HEK293T (cell line): ENCODE data around the gene BCAR3.

ENCODE experiments used
- CTCF ChIA-PET: fragments of 350-600 bp; formaldehyde crosslinking; extraction: SDS; loops from one replicate; lab custom pipeline; 2021; ENCODE audit warnings: antibody characterized with exemption, inconsistent platforms; lab: Yijun Ruan, JAX
- POLR2A ChIA-PET: fragments of 350-600 bp; formaldehyde crosslinking; extraction: SDS; loops from one replicate; lab custom pipeline; 2020; ENCODE audit warnings: antibody characterized with exemption, inconsistent platforms; lab: Yijun Ruan, JAX
- DNase-seq: peaks from one replicate; pipeline ENCODE4 v3.0.0; 2012; ENCODE audit warnings: mixed read lengths; ENCODE audit errors: extremely low spot score
- ARNT ChIP-seq: fragments of 450-650 bp; IDR thresholded peaks from 2 replicates; pipeline ENCODE4 v1.6.1; 2017; ENCODE audit warnings: mild to moderate bottlenecking
- BHLHE40 ChIP-seq: fragments of 450-650 bp; IDR thresholded peaks from 2 replicates; pipeline ENCODE4 v1.6.1; 2016; ENCODE audit warnings: mild to moderate bottlenecking, moderate library complexity, borderline replicate concordance
- CTBP1 ChIP-seq: fragments of 450-650 bp; IDR thresholded peaks from 2 replicates; pipeline ENCODE4 v1.6.1; 2016; ENCODE audit warnings: borderline replicate concordance
- ELF4 ChIP-seq: fragments of 450-650 bp; IDR thresholded peaks from 2 replicates; pipeline ENCODE4 v1.6.1; 2017; ENCODE audit warnings: antibody characterized with exemption
- FOXA1 ChIP-seq: fragments of 450-650 bp; IDR thresholded peaks from 2 replicates; pipeline ENCODE4 v1.6.1; 2016; ENCODE audit warnings: mild to moderate bottlenecking
- FOXK2 ChIP-seq: fragments of 450-650 bp; IDR thresholded peaks from 2 replicates; pipeline ENCODE4 v1.6.1; 2016; ENCODE audit warnings: mild to moderate bottlenecking
- FOXM1 ChIP-seq: fragments of 450-650 bp; IDR thresholded peaks from 2 replicates; pipeline ENCODE4 v1.6.1; 2017; ENCODE audit warnings: mild to moderate bottlenecking, borderline replicate concordance
- HDGF ChIP-seq: fragments of 450-650 bp; IDR thresholded peaks from 2 replicates; pipeline ENCODE4 v1.6.1; 2017; ENCODE audit warnings: antibody characterized with exemption, borderline replicate concordance
- L3MBTL2 ChIP-seq: fragments of 450-650 bp; conservative IDR thresholded peaks from 2 replicates; pipeline ENCODE4 v1.6.1; 2016; ENCODE audit warnings: mild to moderate bottlenecking
- LEF1 ChIP-seq: fragments of 450-650 bp; IDR thresholded peaks from 2 replicates; pipeline ENCODE4 v1.6.1; 2017; ENCODE audit warnings: mild to moderate bottlenecking, borderline replicate concordance
- NFRKB ChIP-seq: fragments of 450-650 bp; IDR thresholded peaks from 2 replicates; pipeline ENCODE4 v1.6.1; 2016; ENCODE audit warnings: mild to moderate bottlenecking, moderate library complexity
- PKNOX1 ChIP-seq: fragments of 450-650 bp; IDR thresholded peaks from 2 replicates; pipeline ENCODE4 v1.6.1; 2016
- SP1 ChIP-seq: fragments of 450-650 bp; IDR thresholded peaks from 2 replicates; pipeline ENCODE4 v1.6.1; 2017
- SUZ12 ChIP-seq: fragments of 450-650 bp; IDR thresholded peaks from 2 replicates; pipeline ENCODE4 v1.6.1; 2016; ENCODE audit warnings: mild to moderate bottlenecking
- TARDBP ChIP-seq: fragments of 450-650 bp; IDR thresholded peaks from 2 replicates; pipeline ENCODE4 v1.6.1; 2016
- ZNF384 ChIP-seq: fragments of 450-650 bp; IDR thresholded peaks from 2 replicates; pipeline ENCODE4 v1.6.1; 2016

Gene BCAR3

GRCh38 chr1:93681101-93681988 lies at the start of gene BCAR3:
TSS of gene BCAR3 (minus strand) at chr1:93681837. CDS start at chr1:93674930, 6,907 bp downstream.
- CTCF ChIA-PET, result interaction anchor here (0.7 to 1.2 kb wide), 3 partner anchors 24 to 789 kb away, joined by 3 to 6 read pairs (median 4); no protein-coding TSS in a partner anchor
- peak; percentile 76 for DNase-seq
- POLR2A ChIA-PET, result interaction anchor here (1.2 to 1.9 kb wide), 2 partner anchors 11 to 164 kb away, joined by 3 to 5 read pairs; no protein-coding TSS in a partner anchor

GRCh38 chr1:93730621-93731020 lies 49.0 kb upstream of the BCAR3 start:
- TF ChIP-seq ZNF384, result no peak
- TF ChIP-seq L3MBTL2, result no peak
- no peak for TF ChIP-seq FOXM1
- TF ChIP-seq FOXK2, result no peak
- TF ChIP-seq LEF1, result no peak
- TF ChIP-seq HDGF, result no peak
- TF ChIP-seq PKNOX1, result no peak
- POLR2A ChIA-PET, result no interaction called here
- DNase-seq, result no peak
- CTCF ChIA-PET, result interaction anchor here (0.8 kb wide), 1 partner anchor 1402 kb away, joined by 3 read pairs; no protein-coding TSS in a partner anchor

More at GRCh38 chr1:93681101-93681988, at the start of gene BCAR3:
- no peak for TF ChIP-seq FOXA1
- no peak for TF ChIP-seq SP1
- TF ChIP-seq BHLHE40, result no peak
- TF ChIP-seq CTBP1, result no peak
- peak; percentile 28; the same call in 1 of the 2 replicates for TF ChIP-seq LEF1

- CTCF ChIA-PET, result interaction anchor here (0.8 kb wide), 1 partner anchor 1402 kb away, joined by 3 read pairs; no protein-coding TSS in a partner anchor
- POLR2A ChIA-PET, result no interaction called here
- TF ChIP-seq ZNF384, result no peak
- TF ChIP-seq LEF1, result no peak
- no peak for TF ChIP-seq FOXA1
- TF ChIP-seq SP1, result no peak
- TF ChIP-seq TARDBP, result no peak
- TF ChIP-seq HDGF, result no peak
- TF ChIP-seq PKNOX1, result no peak
- no peak for TF ChIP-seq L3MBTL2
- no peak for TF ChIP-seq BHLHE40
- TF ChIP-seq FOXM1, result no peak
- no peak for TF ChIP-seq SUZ12
- no peak for TF ChIP-seq FOXK2
- no peak for TF ChIP-seq ARNT
- TF ChIP-seq ELF4, result no peak
- TF ChIP-seq NFRKB, result no peak
- TF ChIP-seq CTBP1, result no peak
- DNase-seq, result no peak
Measured at GRCh38 chr1:93729906-93730305, 48.3 kb upstream of the BCAR3 start.

GRCh38 chr1:93729502-93729901 lies 47.9 kb upstream of the BCAR3 start:
- DNase-seq, result no peak
- POLR2A ChIA-PET, result no interaction called here
- TF ChIP-seq SP1 (no peak), TARDBP (no peak), FOXA1 (no peak)
- CTCF ChIA-PET, result interaction anchor here (0.8 kb wide), 1 partner anchor 1403 kb away, joined by 3 read pairs; no protein-coding TSS in a partner anchor

GRCh38 chr1:93728480-93729131 lies 47.0 kb upstream of the BCAR3 start:
- DNase-seq, result no peak
- TF ChIP-seq SP1 (no peak), FOXA1 (no peak), SUZ12 (no peak), BHLHE40 (no peak), ZNF384 (no peak), FOXM1 (no peak), TARDBP (no peak), FOXK2 (no peak), PKNOX1 (no peak), HDGF (no peak), ARNT (no peak), NFRKB (no peak), ELF4 (no peak), L3MBTL2 (no peak), CTBP1 (no peak), LEF1 (no peak)
- CTCF ChIA-PET, result no interaction called here
- POLR2A ChIA-PET, result no interaction called here
